GM19467 (cell line): ENCODE measurements around the gene TEX10.
"Not testable (repeated sequence)": the region's sequence is repeated elsewhere in the genome, so short reads cannot be mapped to it uniquely, and the experiment has no call there.

Experiments
- ATAC-seq: cut with Tn5 transposase; IDR thresholded peaks from one replicate; pipeline ENCODE4 v1.9.1; 2021; ENCODE audit warnings: mild to moderate bottlenecking, moderate library complexity; ENCODE audit not compliant: unreplicated experiment

The TEX10 gene

DNA sequence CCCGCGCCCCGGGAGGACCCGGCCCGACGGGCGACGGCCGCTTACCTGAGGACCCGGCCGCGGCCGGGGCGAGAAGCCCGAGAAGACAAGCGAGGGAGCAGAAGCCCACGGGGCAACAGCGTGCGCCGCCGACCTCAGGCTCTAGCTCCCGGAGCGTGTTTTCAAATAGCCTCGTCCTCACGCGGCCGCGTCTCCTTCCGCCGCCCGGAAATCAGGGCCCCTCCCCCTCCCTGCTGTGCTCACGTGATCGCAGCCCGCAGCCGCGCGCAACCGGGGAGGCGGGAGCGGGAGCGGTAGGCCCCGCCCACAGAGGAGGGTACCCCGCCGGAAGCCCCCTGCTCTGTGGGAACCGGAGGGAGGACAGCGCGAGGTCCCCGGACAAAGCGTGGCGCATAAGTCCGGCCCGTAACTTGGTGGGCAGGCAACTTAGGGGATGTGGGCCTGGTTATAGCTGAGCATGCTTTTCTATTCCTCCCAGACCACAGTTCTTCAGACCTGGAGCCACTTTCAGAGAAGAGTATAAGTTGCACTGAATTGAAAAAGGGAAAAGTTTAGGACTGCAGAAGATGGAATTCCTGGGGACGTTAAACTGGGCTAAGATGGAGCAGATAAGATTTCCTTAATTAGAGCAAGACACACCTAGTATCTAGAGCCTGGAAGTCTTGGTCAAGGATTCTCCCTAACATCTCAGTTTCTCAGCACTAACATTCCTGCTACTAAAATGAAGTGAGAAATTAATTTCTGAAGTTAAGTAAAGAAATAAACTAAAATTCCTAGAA is at the start of gene TEX10:
Gene TEX10 (minus strand): TSS at position 216 of the 779 bp plus-strand sequence. CDS start 3,579 bp downstream, outside the sequence.
- ATAC-seq, result peak; percentile 82

- no peak for ATAC-seq
These were observed 48.3 kb upstream of the TEX10 start for GRCh38 chr9:100401042-100401441.

- no peak for ATAC-seq
These were observed 45.0 kb upstream of the TEX10 start for GRCh38 chr9:100397529-100398266.

GRCh38 chr9:100396769-100397168 is 44.0 kb upstream of the TEX10 start:
- ATAC-seq, result no peak

GRCh38 chr9:100394816-100395215 is 42.1 kb upstream of the TEX10 start:
- no peak for ATAC-seq

DNA sequence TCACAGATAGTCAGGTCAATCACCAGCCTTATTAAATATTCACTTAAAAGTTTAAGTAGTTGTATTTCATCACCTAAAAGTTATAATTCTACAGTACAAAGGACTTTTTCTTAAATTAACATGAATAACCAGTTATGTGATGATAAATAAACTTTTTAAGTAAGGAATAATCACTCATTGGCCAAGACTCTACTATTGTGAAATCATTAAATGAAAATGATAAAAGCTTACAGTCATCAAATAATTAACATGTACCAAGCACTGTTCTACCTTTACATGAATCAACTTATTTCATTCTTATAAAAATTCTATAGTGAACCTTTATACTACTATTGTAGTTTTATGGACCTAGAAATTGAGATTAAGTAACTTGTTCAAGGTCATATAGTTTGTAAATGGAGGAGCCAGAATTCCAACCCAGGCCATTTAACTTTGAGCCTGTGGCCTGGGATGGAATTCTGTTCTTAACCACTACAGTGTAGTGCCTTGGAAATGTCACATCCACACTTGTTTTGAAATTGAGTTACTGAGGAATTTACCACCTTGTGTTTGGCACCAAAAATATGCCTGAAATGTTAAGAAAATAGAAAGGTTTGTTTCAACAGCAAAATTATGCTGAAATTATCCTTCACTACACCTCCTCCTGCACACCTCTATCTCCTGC is 41.4 kb upstream of the TEX10 start:
- ATAC-seq, result no peak

- not testable (repeated sequence) for ATAC-seq
These were observed 40.2 kb upstream of the TEX10 start for GRCh38 chr9:100392989-100393388.

GRCh38 chr9:100379862-100380261 is 27.1 kb upstream of the TEX10 start:
- no peak for ATAC-seq

- no peak for ATAC-seq
These were observed 24.3 kb upstream of the TEX10 start for GRCh38 chr9:100377015-100377414.

DNA sequence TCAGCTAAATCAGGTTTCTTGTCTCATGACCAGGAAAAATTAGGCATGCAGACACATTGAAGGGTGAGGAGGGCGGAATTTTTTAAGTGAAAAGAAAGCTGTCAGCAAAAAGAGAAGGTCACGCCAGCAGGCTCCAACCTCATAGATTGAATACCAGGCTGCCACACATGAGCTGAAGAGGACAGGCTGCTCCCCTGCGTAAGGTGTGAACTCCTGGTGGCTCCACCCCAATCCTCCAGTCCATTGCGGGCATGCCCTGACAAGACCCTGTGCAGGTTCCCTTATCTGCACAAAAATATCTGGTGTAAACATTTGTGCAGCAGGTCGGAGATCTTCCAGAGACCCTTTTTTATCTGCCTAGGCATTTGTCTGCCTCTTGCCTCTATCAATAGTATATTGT is 22.9 kb upstream of the TEX10 start:
- ATAC-seq, result no peak

GRCh38 chr9:100372648-100373047 is 19.9 kb upstream of the TEX10 start:
- no peak for ATAC-seq

- ATAC-seq, result no peak
These were observed 17.5 kb upstream of the TEX10 start for GRCh38 chr9:100370064-100370723.

DNA sequence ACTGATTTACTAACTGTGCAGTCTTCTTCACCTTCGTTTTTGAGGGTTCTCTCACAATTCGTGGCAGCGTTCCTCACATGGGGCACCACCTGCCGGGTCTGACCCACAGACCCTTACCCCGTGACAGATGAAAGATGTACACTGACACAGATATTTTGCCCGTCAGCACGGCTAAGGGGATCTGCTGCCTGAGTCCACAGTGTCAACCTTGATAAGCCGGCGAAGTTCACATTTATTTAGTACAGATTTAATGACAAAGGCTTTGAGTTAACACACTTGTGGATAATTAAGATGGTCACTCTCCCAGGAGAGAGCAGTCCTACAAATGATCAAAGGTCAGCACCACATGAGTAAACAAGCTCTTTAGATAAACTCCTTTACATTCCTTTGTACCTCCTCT is 15.9 kb upstream of the TEX10 start:
- no peak for ATAC-seq

GRCh38 chr9:100366121-100366520 is 13.4 kb upstream of the TEX10 start:
- no peak for ATAC-seq

- no peak for ATAC-seq
These were observed 11.3 kb upstream of the TEX10 start for GRCh38 chr9:100364013-100364412.

DNA sequence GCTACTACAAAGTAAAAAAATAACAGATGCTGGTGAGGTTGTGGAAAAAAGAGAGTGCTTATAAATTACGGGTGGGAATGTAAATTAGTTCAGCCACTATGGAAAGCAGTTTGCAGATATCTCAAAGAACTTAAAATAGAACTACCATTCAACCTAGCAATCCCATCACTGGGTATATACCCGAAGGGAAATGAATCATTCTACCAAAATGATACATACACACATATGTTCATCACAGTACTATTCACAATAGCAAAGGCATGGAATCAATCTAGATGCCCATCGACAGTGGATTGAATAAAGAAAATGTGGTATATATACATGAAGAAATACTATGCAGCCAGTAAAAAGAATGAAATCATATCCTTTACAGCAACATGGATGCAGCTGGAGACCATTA is 6.3 kb upstream of the TEX10 start:
- no peak for ATAC-seq

DNA sequence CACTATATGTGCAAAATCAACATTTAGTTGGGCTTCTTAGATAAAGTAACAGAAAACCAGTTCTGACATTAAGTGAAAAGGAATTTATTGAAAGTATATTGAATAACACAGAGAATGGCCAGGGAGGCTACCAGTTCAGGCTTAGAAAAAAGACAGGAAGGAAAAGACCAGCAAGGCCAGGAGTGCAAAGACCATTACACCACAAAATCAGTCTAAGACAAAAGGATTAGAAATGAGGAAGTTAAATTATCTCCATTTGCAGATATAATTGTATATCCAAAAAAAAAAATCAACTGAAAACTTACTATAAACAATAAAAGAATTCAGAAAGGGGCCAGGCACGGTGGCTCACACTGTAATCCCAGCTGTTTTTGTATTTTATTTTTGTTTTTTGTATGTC is 4.8 kb upstream of the TEX10 start:
- no peak for ATAC-seq

DNA sequence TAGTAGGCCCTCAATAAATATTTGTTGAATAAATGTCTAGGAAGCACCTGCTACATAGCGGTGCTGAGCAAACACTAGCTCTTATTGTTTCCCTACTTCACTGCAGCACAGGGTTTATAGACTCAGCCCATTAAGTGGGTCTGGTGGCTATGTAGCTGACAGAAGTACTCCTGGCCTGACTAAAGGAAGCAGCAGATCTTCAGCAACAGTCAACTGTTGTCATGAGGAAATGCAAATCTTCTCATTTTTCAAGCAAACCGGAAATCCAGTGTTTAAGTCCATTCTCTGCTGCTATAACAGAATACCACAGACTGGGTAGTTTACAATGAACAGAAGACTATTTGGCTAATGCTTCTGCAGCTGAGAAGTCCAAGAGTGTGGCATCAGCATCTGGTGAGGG is 2.8 kb upstream of the TEX10 start:
- no peak for ATAC-seq

DNA sequence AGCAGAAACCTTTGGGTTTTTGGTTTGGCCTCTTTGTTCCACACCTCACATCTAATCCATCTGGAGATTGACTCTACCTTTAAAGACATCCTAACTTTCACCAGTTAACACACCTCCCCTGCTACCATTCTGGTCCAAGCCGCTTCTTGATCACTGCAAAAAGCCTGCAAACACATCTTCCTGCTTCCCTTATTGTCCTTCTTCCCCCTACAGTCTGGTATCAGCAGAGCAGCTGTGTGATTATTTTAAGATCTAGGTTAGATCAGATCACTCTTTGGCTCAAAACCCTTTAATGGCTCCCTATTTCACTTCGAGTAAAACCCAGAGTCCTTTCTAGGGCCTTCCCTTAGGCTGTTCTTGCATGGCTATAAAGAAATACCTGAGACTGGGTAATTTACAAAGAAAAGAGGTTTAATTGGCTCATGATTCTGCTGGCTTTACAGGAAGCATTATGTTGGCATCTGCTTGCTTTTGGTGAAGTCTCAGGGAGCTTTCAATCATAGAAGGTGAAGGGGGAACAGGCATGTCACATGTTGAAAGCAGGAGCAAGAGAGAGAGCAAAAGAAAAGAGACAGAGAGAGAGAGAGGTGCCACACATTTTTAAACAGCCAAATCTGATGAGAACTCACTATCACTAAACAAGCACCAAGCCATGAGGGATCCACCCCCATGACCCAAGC is 1.5 kb upstream of the TEX10 start:
- ATAC-seq, result no peak

GRCh38 chr9:100352201-100352726 is 478 bp downstream of the TEX10 start:
- ATAC-seq, result peak; percentile 32
